Measurements from ENCODE around the gene PDP2. TPM values are rescaled to one million over a fixed set of nuclear protein-coding genes. Genes with fewer than 3 reads are reported as not detected.

The PDP2 gene
- total and polyA plus RNA-seq, 10 donors, result 1.0 to 9.6 (median 5.6) TPM

- DNase-seq, result no peak
- WGBS, 5 donors, result 54 to 65% (median 60%) methylated on average over 2 of the region's 2 CpGs
- Histone ChIP-seq H3K36me3 (no peaks in the 10 kb centered on the region), H3K27ac (no peak overlapping the region), H3K9me3 (no peaks in the 10 kb centered on the region), H3K4me1 (peaks cover 3 to 13% (median 8%) of the 10 kb centered on the region in 6 donors), H3K27me3 (replicated peaks in 1 of 7) (peaks cover 0 to 67% (median 18%) of the 10 kb centered on the region in 7 donors), H3K4me3 (no peak overlapping the region)
- intact Hi-C loops (cut with DNase I; ENCODE audit: low total_unique reads), result no loop called here
- TF ChIP-seq POLR2AphosphoS5 (IDR thresholded peaks at IDR 0.05), result no peak
- no peak for TF ChIP-seq CTCF (IDR thresholded peaks at IDR 0.05 in 8 of 11, conservative IDR thresholded peaks at IDR 0.05 in 3 of 11)
- TF ChIP-seq POLR2A (IDR thresholded peaks at IDR 0.05), result no peak
Measured at GRCh38 chr16:66920299-66920590, 39.9 kb downstream of the PDP2 start.

DNA sequence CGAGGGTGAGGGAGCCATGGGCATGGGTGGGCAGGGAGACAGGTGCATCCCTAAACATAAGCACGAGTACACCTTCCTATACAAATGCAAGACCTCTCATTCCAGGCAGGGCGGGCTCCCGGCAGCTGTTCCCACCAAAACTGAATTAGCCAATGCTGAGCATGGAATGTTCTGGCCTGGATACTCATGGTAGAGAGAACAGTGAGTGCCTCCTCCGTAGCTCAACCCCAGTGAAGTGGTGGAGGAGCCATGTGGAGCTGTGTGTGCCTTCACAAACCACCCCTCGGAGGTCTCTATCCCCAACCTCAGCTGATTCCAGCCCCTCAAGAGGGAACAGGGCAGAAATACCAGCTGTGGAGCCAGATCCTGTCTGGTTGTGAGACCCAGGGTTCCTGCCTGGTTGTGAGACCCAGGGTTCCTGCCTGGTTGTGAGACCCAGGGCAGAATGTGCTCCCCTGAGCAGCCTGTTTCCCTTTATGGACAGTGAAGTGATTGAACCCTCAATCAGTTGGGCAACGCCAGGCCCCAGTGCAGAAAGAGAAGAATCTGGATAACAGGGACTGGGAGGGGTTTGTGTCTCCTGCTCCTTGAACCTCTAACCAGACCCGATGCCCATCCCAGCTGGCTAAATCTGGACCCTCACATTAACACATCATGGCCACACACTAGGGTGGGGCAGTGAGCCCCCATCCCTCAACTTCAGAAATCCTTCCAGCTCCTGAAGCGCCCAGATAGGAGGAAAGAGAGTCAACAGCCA is 40.8 kb downstream of the PDP2 start:
- Histone ChIP-seq H3K36me3 (no peaks in the 10 kb centered on the region), H3K9me3 (no peaks in the 10 kb centered on the region), H3K4me3 (no peak overlapping the region), H3K4me1 (peaks cover 5 to 20% (median 16%) of the 10 kb centered on the region in 6 donors), H3K27ac (no peak overlapping the region), H3K27me3 (replicated peaks in 1 of 7) (peaks cover 0 to 73% (median 27%) of the 10 kb centered on the region in 7 donors)
- TF ChIP-seq CTCF (IDR thresholded peaks at IDR 0.05 in 8 of 11, conservative IDR thresholded peaks at IDR 0.05 in 3 of 11), result no peak
- TF ChIP-seq POLR2AphosphoS5 (IDR thresholded peaks at IDR 0.05), result no peak
- no peak for TF ChIP-seq POLR2A (IDR thresholded peaks at IDR 0.05)
- intact Hi-C loops (cut with DNase I; ENCODE audit: low total_unique reads), result no loop called here
- 64 to 76% (median 69%) methylated on average over 9 of the region's 9 CpGs for WGBS, 5 donors
- no peak for DNase-seq

- TF ChIP-seq CTCF (IDR thresholded peaks at IDR 0.05 in 8 of 11, conservative IDR thresholded peaks at IDR 0.05 in 3 of 11) (no peak), POLR2AphosphoS5 (IDR thresholded peaks at IDR 0.05) (no peak), POLR2A (IDR thresholded peaks at IDR 0.05) (no peak)
- Histone ChIP-seq H3K4me3 (no peak overlapping the region), H3K36me3 (no peaks in the 10 kb centered on the region), H3K9me3 (no peaks in the 10 kb centered on the region), H3K27me3 (replicated peaks in 1 of 7) (peaks cover 0 to 78% (median 27%) of the 10 kb centered on the region in 7 donors), H3K27ac (no peak overlapping the region), H3K4me1 (peaks cover 5 to 27% (median 17%) of the 10 kb centered on the region in 6 donors)
- intact Hi-C loops (cut with DNase I; ENCODE audit: low total_unique reads), result no loop called here
- 74 to 87% (median 80%) methylated on average over 34 to 42 of the region's 42 CpGs for WGBS, 5 donors
- DNase-seq, result no peak
Measured at GRCh38 chr16:66921729-66922450, 41.6 kb downstream of the PDP2 start.

GRCh38 chr16:66923247-66923731 is 43.0 kb downstream of the PDP2 start:
- WGBS, 5 donors, result 72 to 79% (median 76%) methylated on average over 18 of the region's 18 CpGs
- H3K36me3 ChIP-seq, result no peaks in the 10 kb centered on the region
- H3K9me3 ChIP-seq, result no peaks in the 10 kb centered on the region
- H3K27ac ChIP-seq, result no peak overlapping the region
- DNase-seq, result no peak
- intact Hi-C loops (cut with DNase I; ENCODE audit: low total_unique reads), result no loop called here
- no peak for TF ChIP-seq POLR2A (IDR thresholded peaks at IDR 0.05)
- no peak for TF ChIP-seq POLR2AphosphoS5 (IDR thresholded peaks at IDR 0.05)
- no peak for TF ChIP-seq CTCF (IDR thresholded peaks at IDR 0.05 in 8 of 11, conservative IDR thresholded peaks at IDR 0.05 in 3 of 11)
- peaks cover 5 to 35% (median 17%) of the 10 kb centered on the region in 6 donors for H3K4me1 ChIP-seq
- no peak overlapping the region for H3K4me3 ChIP-seq
- peaks cover 0 to 78% (median 27%) of the 10 kb centered on the region in 7 donors for H3K27me3 ChIP-seq (replicated peaks in 1 of 7)
